ENCODE measurements around the gene LMAN2.

The LMAN2 gene

GRCh38 chr5:177328545-177329231 lies 22.8 kb downstream of the LMAN2 start:
- DNase-seq (ENCODE audit: low read depth in 1 of 2, low spot score in 1 of 2): no peak

GRCh38 chr5:177327539-177328522 lies 23.6 kb downstream of the LMAN2 start:
- DNase-seq (ENCODE audit: low read depth in 1 of 2, low spot score in 1 of 2): no peak

- DNase-seq (ENCODE audit: low read depth in 1 of 2, low spot score in 1 of 2): no peak
These were observed 25.5 kb downstream of the LMAN2 start for GRCh38 chr5:177325868-177326381.

GRCh38 chr5:177320879-177321278 lies 30.6 kb downstream of the LMAN2 start:
- DNase-seq (ENCODE audit: low read depth in 1 of 2, low spot score in 1 of 2): no peak

- DNase-seq (ENCODE audit: low read depth in 1 of 2, low spot score in 1 of 2): no peak
These were observed 31.4 kb downstream of the LMAN2 start for GRCh38 chr5:177319913-177320588.

GRCh38 chr5:177317959-177318377 lies 33.5 kb downstream of the LMAN2 start:
- peak; percentile 51 to 68 for DNase-seq (ENCODE audit: low read depth in 1 of 2, low spot score in 1 of 2)

- no peak for DNase-seq (ENCODE audit: low read depth in 1 of 2, low spot score in 1 of 2)
These were observed 35.5 kb downstream of the LMAN2 start for GRCh38 chr5:177316005-177316404.

GRCh38 chr5:177315411-177315810 lies 36.1 kb downstream of the LMAN2 start:
- no peak for DNase-seq (ENCODE audit: low read depth in 1 of 2, low spot score in 1 of 2)

GRCh38 chr5:177314376-177315342 lies 36.8 kb downstream of the LMAN2 start:
- no peak for DNase-seq (ENCODE audit: low read depth in 1 of 2, low spot score in 1 of 2)

GRCh38 chr5:177313561-177314259 lies 37.8 kb downstream of the LMAN2 start:
- no peak for DNase-seq (ENCODE audit: low read depth in 1 of 2, low spot score in 1 of 2)

GRCh38 chr5:177312649-177313181 lies 38.8 kb downstream of the LMAN2 start:
- DNase-seq (ENCODE audit: low read depth in 1 of 2, low spot score in 1 of 2): no peak

GRCh38 chr5:177311723-177312648 lies 39.5 kb downstream of the LMAN2 start, which contains the start of gene MXD3:
Gene MXD3, minus strand, starts transcription at chr5:177311898. Its CDS starts 68 bp downstream, at chr5:177311830.
- DNase-seq (ENCODE audit: low read depth in 1 of 2, low spot score in 1 of 2): peak; percentile 80 to 94

GRCh38 chr5:177311392-177311722 lies 40.1 kb downstream of the LMAN2 start:
- no peak for DNase-seq (ENCODE audit: low read depth in 1 of 2, low spot score in 1 of 2)

- no peak for DNase-seq (ENCODE audit: low read depth in 1 of 2, low spot score in 1 of 2)
These were observed 40.6 kb downstream of the LMAN2 start for GRCh38 chr5:177310757-177311391.

GRCh38 chr5:177310332-177310731 lies 41.1 kb downstream of the LMAN2 start:
- no peak for DNase-seq (ENCODE audit: low read depth in 1 of 2, low spot score in 1 of 2)

- DNase-seq (ENCODE audit: low read depth in 1 of 2, low spot score in 1 of 2): peak in 1 of 2 donors; percentile 61
These were observed 41.9 kb downstream of the LMAN2 start for GRCh38 chr5:177309351-177310191.

- DNase-seq (ENCODE audit: low read depth in 1 of 2, low spot score in 1 of 2): no peak
These were observed 42.7 kb downstream of the LMAN2 start for GRCh38 chr5:177308740-177309139.
